ENCODE measurements around the gene FGD5.

GRCh38 chr3:14941871-14942270 lies 123.1 kb downstream of the FGD5 start:
- no peak for TF ChIP-seq EZH2phosphoT487 (IDR thresholded peaks at IDR 0.05; ENCODE audit: borderline replicate concordance, low read length)
- no peak for TF ChIP-seq CTCF (IDR thresholded peaks at IDR 0.05; ENCODE audit: low read depth, low read length, poor library complexity, severe bottlenecking)
